Measurements from ENCODE around the gene LRFN2.

The LRFN2 gene

GRCh38 chr6:40586369-40587201, 579 bp downstream of the LRFN2 start:
- DNase-seq (ENCODE audit: low read depth in 3 of 3) = no peak

- DNase-seq (ENCODE audit: low read depth in 3 of 3) = no peak
Observed at GRCh38 chr6:40585651-40586269, 1.4 kb downstream of the LRFN2 start.

GRCh38 chr6:40585223-40585622, 1.9 kb downstream of the LRFN2 start:
- no peak for DNase-seq (ENCODE audit: low read depth in 3 of 3)

- no peak for DNase-seq (ENCODE audit: low read depth in 3 of 3)
Observed at GRCh38 chr6:40584741-40585140, 2.4 kb downstream of the LRFN2 start.

- DNase-seq (ENCODE audit: low read depth in 3 of 3) = no peak
Observed at GRCh38 chr6:40583709-40584108, 3.5 kb downstream of the LRFN2 start.

GRCh38 chr6:40582892-40583291, 4.3 kb downstream of the LRFN2 start:
- no peak for DNase-seq (ENCODE audit: low read depth in 3 of 3)

GRCh38 chr6:40579101-40579500, 8.1 kb downstream of the LRFN2 start:
- DNase-seq (ENCODE audit: low read depth in 3 of 3) = no peak

- DNase-seq (ENCODE audit: low read depth in 3 of 3) = no peak
Observed at GRCh38 chr6:40577672-40578071, 9.5 kb downstream of the LRFN2 start.

- no peak for DNase-seq (ENCODE audit: low read depth in 3 of 3)
Observed at GRCh38 chr6:40573221-40573620, 13.9 kb downstream of the LRFN2 start.

- no peak for DNase-seq (ENCODE audit: low read depth in 3 of 3)
Observed at GRCh38 chr6:40569162-40569910, 17.8 kb downstream of the LRFN2 start.

GRCh38 chr6:40568062-40568708, 19.0 kb downstream of the LRFN2 start:
- DNase-seq (ENCODE audit: low read depth in 3 of 3) = no peak

GRCh38 chr6:40563111-40563510, 24.1 kb downstream of the LRFN2 start:
- DNase-seq (ENCODE audit: low read depth in 3 of 3) = no peak

- no peak for DNase-seq (ENCODE audit: low read depth in 3 of 3)
Observed at GRCh38 chr6:40559056-40559455, 28.1 kb downstream of the LRFN2 start.

- DNase-seq (ENCODE audit: low read depth in 3 of 3) = no peak
Observed at GRCh38 chr6:40558102-40558501, 29.1 kb downstream of the LRFN2 start.

- no peak for DNase-seq (ENCODE audit: low read depth in 3 of 3)
Observed at GRCh38 chr6:40556881-40557280, 30.3 kb downstream of the LRFN2 start.

GRCh38 chr6:40556023-40556422, 31.1 kb downstream of the LRFN2 start:
- no peak for DNase-seq (ENCODE audit: low read depth in 3 of 3)

- no peak for DNase-seq (ENCODE audit: low read depth in 3 of 3)
Observed at GRCh38 chr6:40555092-40555491, 32.1 kb downstream of the LRFN2 start.

- no peak for DNase-seq (ENCODE audit: low read depth in 3 of 3)
Observed at GRCh38 chr6:40552941-40553340, 34.2 kb downstream of the LRFN2 start.

GRCh38 chr6:40551966-40552505, 35.1 kb downstream of the LRFN2 start:
- no peak for DNase-seq (ENCODE audit: low read depth in 3 of 3)

- peak in 1 of 3 experiments; percentile 3 for DNase-seq (ENCODE audit: low read depth in 3 of 3)
Observed at GRCh38 chr6:40550202-40551101, 36.7 kb downstream of the LRFN2 start.

GRCh38 chr6:40545954-40546353, 41.2 kb downstream of the LRFN2 start:
- no peak for DNase-seq (ENCODE audit: low read depth in 3 of 3)

All from stimulated activated CD4-positive, alpha-beta T cell treated with anti-CD3 and anti-CD28 coated beads, TNF-alpha, amount 100 ng/mL, for 24 hours (primary cell).